IMR-90 (cell line): ENCODE measurements around the gene PTPRN2.

Experiments used
- FOS ChIP-seq: fragments of 150-350 bp; IDR thresholded peaks from 2 replicates; pipeline ENCODE4 v1.6.1; 2016; ENCODE audit warnings: low read depth, low read length
- RAD21 ChIP-seq: IDR thresholded peaks from 2 replicates; pipeline ENCODE4 v1.6.1; 2012; ENCODE audit warnings: low read length, improper control_type of control experiment
- TF ChIP-seq, protein P1 (sequence below): conservative IDR thresholded peaks from 2 replicates; pipeline ENCODE4 v1.5.1; 2012; ENCODE audit warnings: mild to moderate bottlenecking, low read depth, low read length, improper control_type of control experiment

DNA sequence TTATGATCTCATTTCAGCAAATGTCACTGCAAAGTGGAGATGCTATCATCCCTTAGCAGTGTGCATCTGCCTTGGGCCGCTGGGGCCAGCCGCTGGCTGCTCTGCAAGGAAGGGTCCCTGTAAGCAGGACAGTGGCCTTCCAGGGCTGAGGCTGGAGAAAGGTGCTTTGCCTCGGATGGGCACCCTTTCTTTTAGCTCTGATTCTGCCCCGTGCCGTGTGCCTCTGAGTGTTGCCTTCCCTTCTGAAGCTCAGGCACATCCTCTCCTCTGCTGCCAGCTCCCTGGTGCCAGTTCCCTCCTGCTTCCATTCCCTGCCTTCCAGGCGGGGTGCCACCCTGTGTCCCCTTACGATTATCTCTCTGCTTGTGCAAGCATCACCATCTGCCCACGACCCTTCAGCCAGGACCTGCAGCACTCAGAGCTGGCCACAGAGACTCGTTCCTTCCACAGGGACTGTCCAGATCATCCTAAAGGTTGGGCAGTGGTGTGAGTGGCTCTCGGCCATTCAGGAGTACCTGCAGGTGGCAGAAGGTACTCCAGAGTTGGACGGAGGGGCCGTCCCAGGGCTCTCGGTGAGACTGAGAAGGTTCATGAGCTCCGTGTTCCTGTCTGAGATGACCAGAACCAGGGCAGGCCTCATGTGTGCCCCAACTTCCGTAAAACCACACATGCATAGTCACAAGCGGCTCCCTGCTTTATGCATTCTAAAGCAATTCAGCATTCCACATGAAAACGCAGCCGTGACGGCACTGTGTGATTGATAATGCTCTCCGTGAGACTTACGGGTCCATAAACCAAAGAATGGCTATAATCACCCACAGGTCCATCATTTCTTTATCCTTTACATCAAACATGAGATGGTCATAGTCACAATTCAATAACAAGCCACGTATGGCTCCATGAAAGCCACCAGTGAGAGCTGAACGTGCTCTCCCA, 879.4 kb downstream of the PTPRN2 start:
- TF ChIP-seq RAD21: no peak
- TF ChIP-seq, protein P1, sequence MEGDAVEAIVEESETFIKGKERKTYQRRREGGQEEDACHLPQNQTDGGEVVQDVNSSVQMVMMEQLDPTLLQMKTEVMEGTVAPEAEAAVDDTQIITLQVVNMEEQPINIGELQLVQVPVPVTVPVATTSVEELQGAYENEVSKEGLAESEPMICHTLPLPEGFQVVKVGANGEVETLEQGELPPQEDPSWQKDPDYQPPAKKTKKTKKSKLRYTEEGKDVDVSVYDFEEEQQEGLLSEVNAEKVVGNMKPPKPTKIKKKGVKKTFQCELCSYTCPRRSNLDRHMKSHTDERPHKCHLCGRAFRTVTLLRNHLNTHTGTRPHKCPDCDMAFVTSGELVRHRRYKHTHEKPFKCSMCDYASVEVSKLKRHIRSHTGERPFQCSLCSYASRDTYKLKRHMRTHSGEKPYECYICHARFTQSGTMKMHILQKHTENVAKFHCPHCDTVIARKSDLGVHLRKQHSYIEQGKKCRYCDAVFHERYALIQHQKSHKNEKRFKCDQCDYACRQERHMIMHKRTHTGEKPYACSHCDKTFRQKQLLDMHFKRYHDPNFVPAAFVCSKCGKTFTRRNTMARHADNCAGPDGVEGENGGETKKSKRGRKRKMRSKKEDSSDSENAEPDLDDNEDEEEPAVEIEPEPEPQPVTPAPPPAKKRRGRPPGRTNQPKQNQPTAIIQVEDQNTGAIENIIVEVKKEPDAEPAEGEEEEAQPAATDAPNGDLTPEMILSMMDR: no peak
- no peak for TF ChIP-seq FOS
